CD4-positive, alpha-beta T cell (primary cell): ENCODE data around the gene LGALS13. TPM values are rescaled to one million over a fixed set of nuclear protein-coding genes. Genes with fewer than 3 reads are reported as not detected.

ENCODE experiments used
- ATAC-seq: fragments of 200-7000 bp; cut with Tn5 transposase; one replicate; pipeline ENCODE4 v1.10.0; 2022; ENCODE audit warnings: mild to moderate bottlenecking; ENCODE audit not compliant: poor library complexity
- CTCF ChIA-PET: fragments of 350-600 bp; sonication (Branson Sonifier 250); formaldehyde crosslinking; loops from one replicate; lab custom pipeline; 2021; ENCODE audit warnings: antibody characterized with exemption, inconsistent platforms; lab: Charles Lee
- POLR2A ChIA-PET: fragments of 350-600 bp; sonication (Branson Sonifier 250); formaldehyde crosslinking; loops from one replicate; lab custom pipeline; 2021; ENCODE audit warnings: antibody characterized with exemption, inconsistent platforms; lab: Charles Lee
- DNase-seq, 14 experiments: peaks; one replicate each; pipeline ENCODE4 v3.0.0-alpha.2; 2013 to 2020; ENCODE audit warnings: mixed read lengths in 2 of 14
- H3K27ac ChIP-seq, 2 donors: one replicate each; pipeline versions ENCODE4 v1.5.1 to v1.7.0; 2013; ENCODE audit warnings: low read length in 2 of 2, low read depth in 1 of 2, mild to moderate bottlenecking in 1 of 2
- H3K27me3 ChIP-seq, 2 experiments: 1 replicate in 1 of 2; 2 replicates in 1 of 2; pipeline versions ENCODE4 v1.6.1 to v1.7.0; 2013; ENCODE audit warnings: low read length in 2 of 2, control low read depth in 1 of 2, mild to moderate bottlenecking in 1 of 2, moderate library complexity in 1 of 2; ENCODE audit not compliant: insufficient read depth in 2 of 2, control insufficient read depth in 1 of 2
- H3K36me3 ChIP-seq: one replicate; pipeline ENCODE4 v1.6.1; 2013; ENCODE audit warnings: low read length, control low read depth; ENCODE audit not compliant: insufficient read depth
- H3K4me1 ChIP-seq: one replicate; pipeline ENCODE4 v1.6.1; 2013; ENCODE audit warnings: low read length, control low read depth; ENCODE audit not compliant: insufficient read depth
- H3K4me3 ChIP-seq: one replicate; pipeline ENCODE4 v1.5.1; 2013; ENCODE audit warnings: mild to moderate bottlenecking, low read length, moderate library complexity
- H3K9me3 ChIP-seq, 2 experiments: 1 replicate in 1 of 2; 2 replicates in 1 of 2; pipeline versions ENCODE4 v1.6.1 to v1.7.0; 2013; ENCODE audit warnings: low read length in 2 of 2, mild to moderate bottlenecking in 2 of 2, control low read depth in 1 of 2, moderate library complexity in 1 of 2; ENCODE audit not compliant: control insufficient read depth in 1 of 2, insufficient read depth in 1 of 2
- H3K27ac Mint-ChIP-seq: one replicate; pipeline ENCODE4 v1.8.0; 2020; ENCODE audit warnings: mixed read lengths
- H3K27me3 Mint-ChIP-seq: one replicate; pipeline ENCODE4 v1.8.0; 2021; ENCODE audit warnings: mixed read lengths
- H3K36me3 Mint-ChIP-seq: one replicate; pipeline ENCODE4 v1.8.0; 2021; ENCODE audit warnings: low read depth, mixed read lengths
- H3K4me1 Mint-ChIP-seq: one replicate; pipeline ENCODE4 v1.8.0; 2021; ENCODE audit warnings: low read depth, mixed read lengths
- H3K4me3 Mint-ChIP-seq: one replicate; pipeline ENCODE4 v1.8.0; 2020; ENCODE audit warnings: mild to moderate bottlenecking, mixed read lengths
- H3K9me3 Mint-ChIP-seq: one replicate; pipeline ENCODE4 v1.8.0; 2020; ENCODE audit warnings: mixed read lengths
- CTCF ChIP-seq: fragments of 200-600 bp; IDR thresholded peaks from one replicate; pipeline ENCODE4 v1.8.0; 2022; ENCODE audit warnings: antibody characterized with exemption, mild to moderate bottlenecking
- intact Hi-C, 2 experiments: fragments of 100-400 bp; cut with DNase I in 1 of 2; cut with micrococcal nuclease in 1 of 2; formaldehyde crosslinking; loops; one replicate each; pipeline versions ENCODE4 v1.15.1 to v1.9.0; 2023 to 2025; cut with DNase I, micrococcal nuclease
- total RNA-seq, 174 experiments: library from RNA in 2 of 174; stranded (reverse) in 2 of 174; gene quantifications; one replicate each; pipeline ENCODE4 v1.2.3 and lab custom pipeline; 2021 to 2026

The LGALS13 gene
- total RNA-seq, 2 experiments from 2014 or later, result not detected

GRCh38 chr19:39588066-39588465 is 14.3 kb upstream of the LGALS13 start:
- CTCF ChIA-PET, result no interaction called here
- no peak overlapping the region for H3K27ac Mint-ChIP-seq
- H3K27me3 Mint-ChIP-seq, result peaks cover 61% of the 10 kb centered on the region
- Histone ChIP-seq H3K36me3 (no peaks in the 10 kb centered on the region), H3K9me3 (no peaks in the 10 kb centered on the region), H3K27ac (no peak overlapping the region), H3K27me3 (peaks cover 9 to 16% of the 10 kb centered on the region in 2 experiments), H3K4me1 (no peaks in the 10 kb centered on the region), H3K4me3 (no peak overlapping the region)
- H3K9me3 Mint-ChIP-seq, result no peaks in the 10 kb centered on the region
- no peaks in the 10 kb centered on the region for H3K4me1 Mint-ChIP-seq
- DNase-seq, result no peak
- no peak for ATAC-seq
- TF ChIP-seq CTCF, result no peak
- POLR2A ChIA-PET, result no interaction called here
- intact Hi-C loops, result no loop called here
- H3K4me3 Mint-ChIP-seq, result no peak overlapping the region
- H3K36me3 Mint-ChIP-seq, result no peaks in the 10 kb centered on the region

- peaks cover 3 to 19% of the 10 kb centered on the region in 2 experiments for H3K27me3 ChIP-seq
- TF ChIP-seq CTCF, result no peak
- Mint-ChIP-seq H3K4me3 (no peak overlapping the region), H3K27me3 (peaks cover 82% of the 10 kb centered on the region), H3K9me3 (no peaks in the 10 kb centered on the region), H3K36me3 (no peaks in the 10 kb centered on the region), H3K27ac (no peak overlapping the region), H3K4me1 (no peaks in the 10 kb centered on the region)
- POLR2A ChIA-PET, result no interaction called here
- no peaks in the 10 kb centered on the region for H3K36me3 ChIP-seq
- no peak overlapping the region for H3K27ac ChIP-seq
- no peak for ATAC-seq
- no peak for DNase-seq
- H3K9me3 ChIP-seq, result no peaks in the 10 kb centered on the region
- intact Hi-C loops, result no loop called here
- no peak overlapping the region for H3K4me3 ChIP-seq
- H3K4me1 ChIP-seq, result no peaks in the 10 kb centered on the region
- CTCF ChIA-PET, result no interaction called here
Measured at GRCh38 chr19:39590265-39590664, 12.1 kb upstream of the LGALS13 start.

GRCh38 chr19:39592381-39592780 is 9.9 kb upstream of the LGALS13 start:
- Mint-ChIP-seq H3K4me1 (no peaks in the 10 kb centered on the region), H3K4me3 (no peak overlapping the region), H3K27ac (no peak overlapping the region), H3K36me3 (no peaks in the 10 kb centered on the region), H3K9me3 (no peaks in the 10 kb centered on the region), H3K27me3 (peaks cover 92% of the 10 kb centered on the region)
- DNase-seq (no peak), ATAC-seq (no peak)
- Histone ChIP-seq H3K36me3 (no peaks in the 10 kb centered on the region), H3K9me3 (no peaks in the 10 kb centered on the region), H3K4me1 (no peaks in the 10 kb centered on the region), H3K27ac (no peak overlapping the region), H3K4me3 (no peak overlapping the region), H3K27me3 (peaks cover 3 to 31% of the 10 kb centered on the region in 2 experiments)
- intact Hi-C loops, result no loop called here
- no peak for TF ChIP-seq CTCF
- ChIA-PET POLR2A (no interaction called here), CTCF (no interaction called here)
